ENCODE measurements around the gene COMMD7.

Gene COMMD7

GRCh38 chr20:32656827-32657226 lies 86.4 kb downstream of the COMMD7 start:
- ATAC-seq: no peak
- no peak for TF ChIP-seq RARB (CRISPR knock-in tag; IDR thresholded peaks at IDR 0.05)
- TF ChIP-seq TCF4 (CRISPR knock-in tag; IDR thresholded peaks at IDR 0.05; ENCODE audit: borderline replicate concordance): no peak
- TF ChIP-seq ZC3H10 (CRISPR knock-in tag; IDR thresholded peaks at IDR 0.05): no peak
- no peak for TF ChIP-seq TOX (CRISPR knock-in tag; IDR thresholded peaks at IDR 0.05; ENCODE audit: borderline replicate concordance)
- no peak for TF ChIP-seq ARNTL (CRISPR knock-in tag; IDR thresholded peaks at IDR 0.05; ENCODE audit: borderline replicate concordance, low read depth)
- TF ChIP-seq ZNF8 (CRISPR knock-in tag; IDR thresholded peaks at IDR 0.05): no peak
- no peak for TF ChIP-seq ZNF70 (CRISPR knock-in tag; IDR thresholded peaks at IDR 0.05)
- TF ChIP-seq ESRRG (CRISPR knock-in tag; IDR thresholded peaks at IDR 0.05): no peak
- TF ChIP-seq OSR1 (CRISPR knock-in tag; IDR thresholded peaks at IDR 0.05): no peak
- TF ChIP-seq CREB5 (CRISPR knock-in tag; IDR thresholded peaks at IDR 0.05; ENCODE audit: low read depth): no peak
- no peak for TF ChIP-seq CSRNP3 (CRISPR knock-in tag; IDR thresholded peaks at IDR 0.05)
- TF ChIP-seq PPARA (CRISPR knock-in tag; IDR thresholded peaks at IDR 0.05; ENCODE audit: borderline replicate concordance): no peak

GRCh38 chr20:32655903-32656512 lies 87.3 kb downstream of the COMMD7 start:
- no peak for TF ChIP-seq POU6F1 (CRISPR knock-in tag; IDR thresholded peaks at IDR 0.05; ENCODE audit: borderline replicate concordance, low read depth)
- no peak for TF ChIP-seq ZC3H10 (CRISPR knock-in tag; IDR thresholded peaks at IDR 0.05)
- no peak for TF ChIP-seq ARNTL (CRISPR knock-in tag; IDR thresholded peaks at IDR 0.05; ENCODE audit: borderline replicate concordance, low read depth)
- no peak for TF ChIP-seq PPARA (CRISPR knock-in tag; IDR thresholded peaks at IDR 0.05; ENCODE audit: borderline replicate concordance)
- TF ChIP-seq TCF4 (CRISPR knock-in tag; IDR thresholded peaks at IDR 0.05; ENCODE audit: borderline replicate concordance): no peak
- no peak for TF ChIP-seq CSDC2 (CRISPR knock-in tag; IDR thresholded peaks at IDR 0.05)
- no peak for TF ChIP-seq RARB (CRISPR knock-in tag; IDR thresholded peaks at IDR 0.05)
- no peak for TF ChIP-seq CSRNP3 (CRISPR knock-in tag; IDR thresholded peaks at IDR 0.05)
- no peak for TF ChIP-seq ZNF70 (CRISPR knock-in tag; IDR thresholded peaks at IDR 0.05)
- TF ChIP-seq SNAI2 (CRISPR knock-in tag; IDR thresholded peaks at IDR 0.05): no peak
- no peak for TF ChIP-seq ZNF565 (CRISPR knock-in tag; conservative IDR thresholded peaks at IDR 0.05; ENCODE audit: low read depth)
- TF ChIP-seq ZFP3 (CRISPR knock-in tag; IDR thresholded peaks at IDR 0.05): no peak
- TF ChIP-seq TSHZ2 (CRISPR knock-in tag; IDR thresholded peaks at IDR 0.05): no peak
- no peak for TF ChIP-seq ESRRG (CRISPR knock-in tag; IDR thresholded peaks at IDR 0.05)
- no peak for TF ChIP-seq PATZ1 (CRISPR knock-in tag; IDR thresholded peaks at IDR 0.05; ENCODE audit: borderline replicate concordance)
- no peak for TF ChIP-seq CREB5 (CRISPR knock-in tag; IDR thresholded peaks at IDR 0.05; ENCODE audit: low read depth)
- TF ChIP-seq GLIS3 (CRISPR knock-in tag; IDR thresholded peaks at IDR 0.05): no peak
- TF ChIP-seq ZNF8 (CRISPR knock-in tag; IDR thresholded peaks at IDR 0.05): no peak
- TF ChIP-seq TOX (CRISPR knock-in tag; IDR thresholded peaks at IDR 0.05; ENCODE audit: borderline replicate concordance): no peak

More at GRCh38 chr20:32655903-32656512, 87.3 kb downstream of the COMMD7 start:
- ATAC-seq: no peak

Measured in SK-N-SH treated with all-trans-retinoic acid at 6 μM for 48 hours (cell line).